NB4 (cell line): ENCODE measurements around the gene TBC1D22A.

Experiments used
- DNase-seq: peaks from one replicate; pipeline ENCODE4 v3.0.0; 2010; ENCODE audit warnings: low read depth
- H3K4me3 ChIP-seq: one replicate; pipeline ENCODE4 v1.5.1; 2011; ENCODE audit warnings: mild to moderate bottlenecking, low read depth, low read length, moderate library complexity
- MYC ChIP-seq: IDR thresholded peaks from 2 replicates; pipeline ENCODE4 v1.6.1; 2011; ENCODE audit warnings: low read depth, low read length
- POLR2A ChIP-seq: IDR thresholded peaks from 2 replicates; pipeline ENCODE4 v1.6.1; 2011; ENCODE audit warnings: mild to moderate bottlenecking; ENCODE audit not compliant: insufficient read length; ENCODE audit errors: extremely low read depth
- TF ChIP-seq, protein P1 (sequence below): IDR thresholded peaks from 2 replicates; pipeline ENCODE4 v1.6.1; 2011; ENCODE audit warnings: low read depth, low read length
- TF ChIP-seq, protein P2 (sequence below): IDR thresholded peaks from one replicate; pipeline ENCODE4 v1.5.1; 2012; ENCODE audit warnings: low read depth, low read length

TBC1D22A gene

DNA sequence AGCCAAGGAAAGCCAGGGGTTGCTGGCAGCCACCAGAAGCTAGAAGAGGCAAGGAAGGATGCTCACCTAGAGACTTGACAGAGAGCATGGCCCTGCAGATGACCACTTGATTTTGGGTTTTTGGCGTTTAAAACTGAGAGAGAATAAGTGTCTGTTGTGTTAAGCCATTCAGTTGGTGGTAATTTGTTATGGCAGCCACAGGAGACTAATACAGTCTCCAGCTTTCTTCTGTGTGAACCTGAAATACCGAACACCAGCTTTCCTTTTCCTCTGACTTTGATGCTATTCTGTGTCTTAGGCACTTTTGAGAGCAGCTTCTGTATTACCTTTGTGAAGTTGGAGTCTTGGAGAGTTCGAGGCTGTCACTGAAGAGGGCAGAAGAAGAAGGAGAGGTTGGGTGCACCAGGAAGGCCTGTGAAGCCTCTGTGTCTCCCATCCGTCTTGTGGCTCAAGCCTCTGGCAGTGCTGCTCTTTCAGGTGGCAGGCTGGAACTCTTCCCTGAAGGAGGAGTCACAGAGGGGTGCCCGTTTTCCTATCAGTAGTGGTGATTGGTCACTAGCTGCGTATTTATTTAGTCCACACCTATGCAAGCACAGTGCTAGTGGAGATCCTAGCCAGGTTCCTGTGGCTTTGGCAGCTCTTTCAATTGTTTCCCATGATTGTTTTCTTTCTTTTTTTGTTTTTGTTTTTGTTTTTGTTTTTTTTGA is 2.5 kb downstream of the TBC1D22A start:
- H3K4me3 ChIP-seq: no peak overlapping the region
- DNase-seq: no peak
- TF ChIP-seq, protein P1, sequence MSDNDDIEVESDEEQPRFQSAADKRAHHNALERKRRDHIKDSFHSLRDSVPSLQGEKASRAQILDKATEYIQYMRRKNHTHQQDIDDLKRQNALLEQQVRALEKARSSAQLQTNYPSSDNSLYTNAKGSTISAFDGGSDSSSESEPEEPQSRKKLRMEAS: no peak
- TF ChIP-seq POLR2A (no peak), MYC (no peak)
- TF ChIP-seq, protein P2, sequence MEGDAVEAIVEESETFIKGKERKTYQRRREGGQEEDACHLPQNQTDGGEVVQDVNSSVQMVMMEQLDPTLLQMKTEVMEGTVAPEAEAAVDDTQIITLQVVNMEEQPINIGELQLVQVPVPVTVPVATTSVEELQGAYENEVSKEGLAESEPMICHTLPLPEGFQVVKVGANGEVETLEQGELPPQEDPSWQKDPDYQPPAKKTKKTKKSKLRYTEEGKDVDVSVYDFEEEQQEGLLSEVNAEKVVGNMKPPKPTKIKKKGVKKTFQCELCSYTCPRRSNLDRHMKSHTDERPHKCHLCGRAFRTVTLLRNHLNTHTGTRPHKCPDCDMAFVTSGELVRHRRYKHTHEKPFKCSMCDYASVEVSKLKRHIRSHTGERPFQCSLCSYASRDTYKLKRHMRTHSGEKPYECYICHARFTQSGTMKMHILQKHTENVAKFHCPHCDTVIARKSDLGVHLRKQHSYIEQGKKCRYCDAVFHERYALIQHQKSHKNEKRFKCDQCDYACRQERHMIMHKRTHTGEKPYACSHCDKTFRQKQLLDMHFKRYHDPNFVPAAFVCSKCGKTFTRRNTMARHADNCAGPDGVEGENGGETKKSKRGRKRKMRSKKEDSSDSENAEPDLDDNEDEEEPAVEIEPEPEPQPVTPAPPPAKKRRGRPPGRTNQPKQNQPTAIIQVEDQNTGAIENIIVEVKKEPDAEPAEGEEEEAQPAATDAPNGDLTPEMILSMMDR: no peak

DNA sequence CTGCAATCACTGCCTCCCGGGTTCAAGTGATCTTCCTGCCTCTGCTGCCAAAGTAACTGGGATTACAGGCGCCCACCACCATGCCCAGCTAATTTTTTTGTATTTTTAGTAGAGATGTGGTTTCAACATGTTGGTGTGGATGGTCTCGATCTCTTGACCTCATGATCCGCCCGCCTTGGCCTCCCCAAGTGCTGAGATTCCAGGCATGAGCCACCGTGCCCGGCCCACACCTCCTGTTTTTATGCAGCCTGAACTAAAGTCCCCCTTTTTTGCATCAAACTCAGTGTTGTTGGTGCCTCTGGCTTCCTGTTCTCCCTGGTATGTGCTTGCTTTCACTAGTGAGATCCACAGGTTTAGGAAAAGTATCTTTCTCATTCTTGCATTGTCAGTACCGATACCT is 4.2 kb downstream of the TBC1D22A start:
- no peak for DNase-seq
- TF ChIP-seq MYC (no peak), POLR2A (no peak)
- TF ChIP-seq, protein P2: no peak
- TF ChIP-seq, protein P1: no peak
- no peak overlapping the region for H3K4me3 ChIP-seq

DNA sequence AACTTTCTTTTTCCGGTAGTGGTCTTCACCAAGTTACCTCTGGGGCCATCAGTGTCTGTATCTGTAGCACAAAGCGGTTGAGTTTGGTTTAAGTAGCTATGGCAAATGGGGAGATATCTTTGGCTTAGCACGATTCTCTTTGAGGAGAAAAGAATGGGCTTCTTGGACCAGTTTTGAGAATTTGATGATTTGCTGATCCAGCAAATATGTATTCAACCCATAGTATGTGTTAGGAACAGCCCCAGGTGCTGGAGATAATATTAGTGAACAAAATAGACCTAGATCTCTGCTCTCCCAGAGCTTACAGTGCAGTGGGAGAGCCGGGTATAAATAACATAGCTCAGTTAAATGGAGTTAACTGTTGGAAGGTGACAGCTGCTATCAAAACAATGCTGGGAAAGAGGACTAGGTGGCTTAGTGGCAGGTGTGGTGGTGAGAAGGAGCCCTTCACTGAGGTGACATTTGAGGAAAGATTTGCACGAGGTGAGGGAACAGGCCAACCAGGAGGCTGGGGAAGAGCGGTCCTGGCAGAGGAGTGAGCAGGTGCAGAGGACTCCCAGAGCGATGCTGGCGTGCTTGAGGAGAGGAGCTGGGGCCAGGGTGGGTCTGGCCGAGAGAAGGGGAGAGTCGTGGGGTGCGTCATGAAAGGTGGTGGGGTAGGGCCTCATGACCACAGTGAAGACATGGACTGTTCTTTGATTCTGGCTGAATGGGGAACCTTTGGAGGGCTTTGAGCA is 5.0 kb downstream of the TBC1D22A start:
- no peak overlapping the region for H3K4me3 ChIP-seq
- TF ChIP-seq, protein P2: no peak
- TF ChIP-seq, protein P1: no peak
- TF ChIP-seq POLR2A (no peak), MYC (no peak)
- DNase-seq: no peak

DNA sequence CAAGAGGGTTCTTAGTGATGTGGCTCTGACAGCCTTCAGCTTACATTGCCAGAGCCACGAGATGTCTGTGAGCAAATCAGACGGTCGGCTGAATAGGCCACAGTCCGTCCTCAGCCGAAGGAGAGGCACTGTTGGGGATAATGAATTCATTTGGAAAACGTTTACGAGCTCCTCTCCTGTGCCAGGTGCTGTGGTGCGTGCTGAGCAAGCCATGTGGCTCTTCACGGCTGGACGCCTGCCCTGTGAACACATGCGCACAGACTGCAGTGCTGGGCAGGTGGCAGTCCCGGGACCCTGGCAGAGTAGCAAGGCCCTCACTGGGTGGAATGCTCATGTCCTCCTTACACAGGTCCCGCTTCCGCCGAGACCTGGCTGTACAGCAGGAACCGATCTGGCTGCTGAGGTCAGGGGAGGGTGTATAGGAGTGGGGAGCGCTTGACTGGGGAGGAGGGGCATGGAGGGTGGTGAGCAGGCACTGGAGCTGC is 6.8 kb downstream of the TBC1D22A start:
- no peak for DNase-seq
- TF ChIP-seq MYC: no peak
- no peak overlapping the region for H3K4me3 ChIP-seq

DNA sequence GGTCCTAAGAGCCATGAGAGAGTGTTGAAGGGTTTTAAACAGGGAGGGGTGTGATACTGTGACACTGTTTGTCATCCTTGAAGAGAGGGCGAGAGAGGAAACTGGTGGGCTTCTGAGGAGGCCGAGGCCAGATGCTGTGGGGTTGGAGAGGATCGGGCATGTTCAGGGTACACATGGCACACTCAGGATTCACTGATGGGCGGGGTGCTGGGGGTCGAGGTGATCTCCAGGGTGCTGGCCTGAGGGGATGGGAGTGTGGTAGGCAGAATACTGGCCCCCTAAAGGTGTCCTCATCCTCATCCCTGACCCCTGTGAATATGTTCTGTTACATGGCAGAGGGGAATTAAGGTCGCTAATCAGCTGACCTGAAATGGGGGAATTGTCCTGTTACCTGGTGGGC is 7.3 kb downstream of the TBC1D22A start:
- TF ChIP-seq POLR2A (no peak), MYC (no peak)
- TF ChIP-seq, protein P2: no peak
- TF ChIP-seq, protein P1: no peak
- DNase-seq: no peak
- H3K4me3 ChIP-seq: no peak overlapping the region

DNA sequence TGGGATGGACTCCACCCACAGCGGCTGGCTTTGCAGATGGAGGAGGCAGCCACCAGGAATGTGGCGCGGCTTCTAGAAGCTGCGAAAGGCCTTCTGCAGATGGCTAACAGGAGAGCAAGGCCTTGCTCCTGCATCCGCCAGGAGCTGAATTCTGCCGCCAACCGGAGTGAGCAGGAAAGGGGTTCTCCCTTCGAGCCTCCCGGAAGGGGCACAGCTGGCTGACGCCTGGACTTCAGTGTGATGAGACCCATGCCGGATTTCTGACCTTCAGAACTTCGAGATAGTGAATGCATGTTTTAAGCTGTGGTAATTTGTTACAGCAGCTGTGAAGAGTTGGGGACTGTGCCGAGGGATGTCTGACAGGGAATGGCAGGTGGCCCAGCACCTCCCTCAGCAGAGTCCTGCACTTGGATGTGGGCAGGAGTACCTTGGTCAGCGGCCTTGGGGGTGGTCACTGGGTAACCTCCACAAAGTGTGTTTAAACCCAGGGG is 7.7 kb downstream of the TBC1D22A start:
- TF ChIP-seq POLR2A (no peak), MYC (no peak)
- TF ChIP-seq, protein P2: no peak
- TF ChIP-seq, protein P1: no peak
- DNase-seq: no peak
- no peak overlapping the region for H3K4me3 ChIP-seq
